GM18868 (cell line): ENCODE results near the gene RUVBL1.

Experiments
- ATAC-seq: cut with Tn5 transposase; IDR thresholded peaks from one replicate; pipeline ENCODE4 v1.9.1; 2021; ENCODE audit warnings: mild to moderate bottlenecking, moderate library complexity; ENCODE audit not compliant: unreplicated experiment

RUVBL1 gene

DNA sequence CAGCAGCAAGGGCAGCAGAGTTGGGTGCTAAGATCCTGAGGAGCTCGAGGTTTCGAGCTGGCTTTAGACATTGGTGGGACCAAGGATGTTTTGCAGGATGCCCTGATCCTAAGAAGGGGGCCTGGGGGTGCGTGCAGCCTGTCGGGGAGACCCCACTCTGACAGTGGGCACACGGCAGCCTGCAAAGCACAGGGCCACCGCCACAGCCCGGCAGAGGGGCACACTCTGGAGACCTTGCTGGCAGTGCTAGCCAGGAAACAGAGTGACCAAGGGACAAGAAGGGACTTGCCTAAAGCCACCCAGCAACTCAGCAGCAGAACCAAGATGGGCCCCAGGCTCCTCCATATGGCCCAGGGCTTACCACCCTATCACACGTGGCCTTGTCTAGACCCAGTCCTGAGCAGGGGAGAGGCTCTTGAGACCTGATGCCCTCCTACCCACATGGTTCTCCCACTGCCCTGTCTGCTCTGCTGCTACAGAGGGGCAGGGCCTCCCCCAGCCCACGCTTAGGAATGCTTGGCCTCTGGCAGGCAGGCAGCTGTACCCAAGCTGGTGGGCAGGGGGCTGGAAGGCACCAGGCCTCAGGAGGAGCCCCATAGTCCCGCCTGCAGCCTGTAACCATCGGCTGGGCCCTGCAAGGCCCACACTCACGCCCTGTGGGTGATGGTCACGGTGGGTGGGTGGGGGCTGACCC lies 52.6 kb downstream of the RUVBL1 start:
- ATAC-seq, result no peak

- ATAC-seq, result no peak
These were observed 54.3 kb downstream of the RUVBL1 start for GRCh38 chr3:128069271-128069670.

DNA sequence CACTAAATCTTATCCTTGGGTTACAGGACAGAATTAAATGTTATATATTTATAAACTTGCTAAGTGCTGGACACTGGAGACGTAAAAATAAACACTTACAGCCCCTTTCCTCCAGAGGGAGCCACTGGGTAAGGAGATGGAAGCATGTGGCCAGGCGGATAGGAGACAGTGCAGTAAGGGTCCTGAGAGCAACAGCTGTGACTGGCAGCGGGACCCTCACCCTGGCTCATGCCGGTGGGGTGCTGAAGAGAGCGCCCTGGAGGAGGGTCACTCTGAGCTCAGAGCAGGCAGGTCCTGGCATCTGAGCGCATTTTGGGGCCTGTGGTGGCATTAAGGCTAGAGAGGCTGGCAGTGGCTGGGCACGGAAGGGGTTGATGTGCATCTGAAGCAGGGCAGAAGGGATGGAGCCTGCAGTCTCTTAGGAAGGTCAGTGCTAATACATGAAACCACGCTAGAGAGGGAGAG lies 55.4 kb downstream of the RUVBL1 start:
- no peak for ATAC-seq

DNA sequence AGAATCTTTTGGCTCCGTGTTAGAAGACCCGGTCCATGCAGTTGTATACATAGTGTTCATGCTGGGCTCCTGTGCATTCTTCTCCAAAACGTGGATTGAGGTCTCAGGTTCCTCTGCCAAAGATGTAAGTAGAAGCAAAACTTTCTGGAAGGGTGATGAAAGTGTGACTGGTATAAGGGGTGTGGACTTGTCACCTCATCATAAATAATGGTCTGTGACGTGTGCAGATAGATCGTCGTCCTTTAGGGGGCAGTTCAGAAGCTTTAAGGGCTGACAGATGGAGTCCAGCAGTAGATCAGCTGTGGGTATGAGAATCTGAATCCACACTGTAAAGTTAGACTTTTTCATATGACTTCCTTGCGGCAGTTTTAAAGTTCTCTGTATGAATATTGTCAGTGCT lies 56.1 kb downstream of the RUVBL1 start:
- no peak for ATAC-seq

DNA sequence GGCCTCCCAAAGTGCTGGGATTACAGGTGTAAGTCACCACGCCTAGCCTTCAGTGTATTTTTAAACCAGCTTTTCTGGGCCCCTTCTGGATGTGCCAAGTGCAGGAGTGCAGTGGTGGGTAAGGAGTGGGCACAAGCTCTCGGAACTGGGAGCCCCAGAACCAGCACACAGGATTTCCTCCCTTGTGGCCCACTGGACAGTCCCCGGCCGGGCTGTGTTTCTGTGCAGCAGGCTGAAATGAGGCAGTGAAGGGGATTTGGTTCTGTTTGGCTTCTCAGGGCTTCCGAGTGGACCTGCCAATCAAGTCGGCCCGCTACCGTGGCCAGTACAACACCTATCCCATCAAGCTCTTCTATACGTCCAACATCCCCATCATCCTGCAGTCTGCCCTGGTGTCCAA lies 56.9 kb downstream of the RUVBL1 start:
- ATAC-seq, result no peak

DNA sequence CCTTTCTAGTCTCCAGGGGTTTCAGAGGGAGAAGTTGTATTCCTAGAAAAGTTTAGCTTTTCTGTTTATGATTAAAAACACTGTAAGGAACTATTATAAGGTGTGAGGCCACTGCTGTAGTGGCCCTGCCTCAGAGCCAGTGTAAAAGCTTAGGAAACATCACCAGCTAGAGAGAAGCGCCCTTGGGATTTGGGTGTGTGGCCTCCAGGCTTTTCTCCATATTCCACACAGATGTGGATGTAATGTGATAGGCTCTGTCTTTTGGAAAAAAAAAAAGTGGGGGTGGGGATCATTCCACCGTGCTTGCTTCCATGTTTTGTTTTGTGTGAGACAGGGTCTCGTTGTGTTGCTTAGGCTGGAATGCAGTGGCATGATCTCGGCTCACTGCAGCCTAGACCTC lies 57.5 kb downstream of the RUVBL1 start:
- ATAC-seq, result no peak

- no peak for ATAC-seq
These were observed 58.6 kb downstream of the RUVBL1 start for GRCh38 chr3:128064962-128065361.

- ATAC-seq, result no peak
These were observed 59.7 kb downstream of the RUVBL1 start for GRCh38 chr3:128063865-128064264.

- no peak for ATAC-seq
These were observed 61.4 kb downstream of the RUVBL1 start for GRCh38 chr3:128062033-128062745.

- no peak for ATAC-seq
These were observed 62.9 kb downstream of the RUVBL1 start for GRCh38 chr3:128060473-128061381.

- no peak for ATAC-seq
These were observed 67.4 kb downstream of the RUVBL1 start for GRCh38 chr3:128056258-128056657.

- no peak for ATAC-seq
These were observed 69.2 kb downstream of the RUVBL1 start for GRCh38 chr3:128054367-128054766.

GRCh38 chr3:128053614-128054013 lies 70.0 kb downstream of the RUVBL1 start:
- ATAC-seq, result no peak

- no peak for ATAC-seq
These were observed 70.8 kb downstream of the RUVBL1 start for GRCh38 chr3:128052595-128053351.

DNA sequence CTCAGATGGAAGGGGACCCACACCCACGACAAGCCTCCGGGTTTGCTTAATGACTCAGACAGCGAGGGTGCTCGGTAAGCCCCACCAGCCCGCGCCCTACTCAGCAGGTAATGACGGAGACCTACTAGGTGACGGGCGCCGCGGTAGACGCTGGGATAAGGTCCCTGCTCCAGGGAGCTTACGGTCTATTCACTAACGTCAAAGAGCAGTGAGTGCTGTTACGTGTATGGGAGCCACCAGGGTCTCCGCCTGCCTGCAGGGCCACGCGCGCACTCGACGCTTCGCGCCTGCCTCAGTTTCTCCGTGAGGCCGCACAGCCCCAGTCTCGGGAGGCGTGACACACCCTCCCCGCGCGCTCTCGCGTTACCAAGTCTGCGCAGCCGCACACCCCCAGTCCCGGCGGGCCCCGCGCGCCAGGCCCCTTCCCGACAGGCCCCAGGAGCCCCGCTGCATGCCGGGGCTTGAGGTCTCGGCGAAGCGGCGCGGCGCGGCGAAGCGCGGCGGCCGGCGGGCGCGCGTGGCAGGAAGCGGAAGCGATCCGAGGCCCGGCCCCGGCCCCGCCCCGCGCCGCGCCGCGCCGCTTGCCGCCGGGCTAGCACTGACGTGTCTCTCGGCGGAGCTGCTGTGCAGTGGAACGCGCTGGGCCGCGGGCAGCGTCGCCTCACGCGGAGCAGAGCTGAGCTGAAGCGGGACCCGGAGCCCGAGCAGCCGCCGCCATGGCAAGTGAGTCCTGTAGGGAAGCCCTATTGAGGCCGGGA lies 71.6 kb downstream of the RUVBL1 start, which contains the start of gene SEC61A1:
TSS of gene SEC61A1 (plus strand) at position 601 of the 758 bp plus-strand sequence. CDS start at position 717, 116 bp downstream.
- peak; percentile 92 for ATAC-seq

GRCh38 chr3:128051459-128051836 lies 72.2 kb downstream of the RUVBL1 start:
- no peak for ATAC-seq

DNA sequence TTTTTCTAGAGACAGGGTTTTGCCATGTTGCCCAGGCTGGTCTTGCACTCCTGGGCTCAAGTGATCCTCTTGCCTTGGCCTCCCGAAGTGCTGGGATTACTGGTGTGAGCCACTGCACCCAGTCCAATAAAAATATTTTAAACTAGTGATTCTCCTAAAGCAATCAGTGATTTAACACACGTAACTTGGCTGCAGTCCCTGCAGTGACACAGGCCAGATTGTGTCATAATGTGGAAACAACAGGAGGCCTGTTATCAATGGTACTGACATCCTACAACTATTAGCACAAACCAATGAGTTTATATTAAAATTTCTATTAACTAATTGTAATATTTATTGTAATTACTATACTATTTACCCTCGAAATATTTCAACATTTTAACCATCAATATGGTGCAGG lies 73.0 kb downstream of the RUVBL1 start:
- ATAC-seq, result no peak

DNA sequence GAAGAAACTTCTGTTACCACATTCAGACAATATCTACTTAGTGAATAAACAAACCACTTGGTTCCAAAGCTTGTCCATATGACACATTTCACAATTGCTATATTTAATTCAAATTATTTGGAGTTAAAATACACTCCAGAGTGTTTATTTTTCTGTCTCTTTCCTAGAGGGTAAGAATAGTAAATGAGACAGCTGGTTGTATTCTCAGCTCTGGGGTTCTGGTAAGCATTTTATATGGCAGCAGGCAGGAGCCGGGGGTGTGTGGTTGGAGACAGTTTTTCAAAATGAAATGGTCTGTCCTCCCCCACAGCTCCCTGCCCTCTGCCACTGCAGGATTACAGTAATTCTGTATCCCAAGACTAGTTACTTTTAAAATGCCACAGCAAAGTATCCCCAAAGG lies 82.3 kb downstream of the RUVBL1 start:
- ATAC-seq, result no peak

GRCh38 chr3:128040660-128041059 lies 83.0 kb downstream of the RUVBL1 start:
- ATAC-seq, result no peak

DNA sequence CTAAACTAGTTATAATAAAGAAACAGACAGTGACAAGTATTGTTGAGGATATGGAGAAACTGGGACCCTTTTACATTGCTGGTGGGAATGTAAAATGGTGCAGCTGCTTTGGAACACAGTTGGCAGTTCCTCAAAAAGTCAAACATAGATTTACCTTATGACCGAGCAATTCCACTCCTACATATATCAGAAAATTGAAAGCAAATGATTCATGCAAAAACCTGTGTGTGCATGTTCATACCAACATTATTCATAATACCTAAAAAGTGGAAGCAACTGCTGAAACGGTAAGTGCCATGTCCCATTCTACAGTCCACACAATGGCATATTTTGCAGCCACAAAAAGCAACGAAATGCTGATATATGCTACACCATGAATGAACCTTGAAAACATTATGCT lies 83.6 kb downstream of the RUVBL1 start:
- no peak for ATAC-seq
